ENCODE data around the gene PAGE2B.
"Not testable (repeated sequence)": the region's sequence is repeated elsewhere in the genome, so short reads cannot be mapped to it uniquely, and the experiment has no call there.

Gene PAGE2B

DNA sequence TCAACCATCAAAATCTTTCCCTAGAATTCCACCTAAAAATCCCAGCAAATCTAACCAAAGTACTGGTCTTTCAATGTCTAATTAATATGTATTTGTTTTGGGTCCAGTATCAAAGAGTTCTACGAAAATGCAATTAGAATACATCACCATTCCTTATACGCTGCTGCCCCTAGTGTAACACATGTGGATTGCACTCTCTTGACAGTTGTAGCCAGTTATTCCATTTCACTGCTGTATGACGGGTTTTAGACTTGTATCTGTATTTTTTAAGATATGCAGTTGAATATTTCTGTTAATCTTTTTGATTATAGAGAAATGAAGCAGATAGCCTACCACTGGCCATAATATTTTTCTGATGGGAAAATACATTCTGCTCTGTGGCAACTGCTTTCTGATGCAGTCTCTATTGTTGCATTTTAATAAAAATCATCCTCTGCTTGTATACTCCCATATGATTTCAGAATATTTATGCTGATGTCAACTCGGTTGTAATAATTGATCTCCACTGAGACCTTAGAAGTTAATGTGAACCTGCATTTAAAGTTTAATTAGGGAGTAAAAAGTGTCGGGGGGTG lies 17.1 kb upstream of the PAGE2B start:
- Histone ChIP-seq H3K36me3 (replicated peaks) (no peaks in the 10 kb centered on the region), H3K27ac (peak overlapping the region; percentile 53), H3K4me3 (ENCODE audit: low read depth, low read length) (no peak overlapping the region), H3K27me3 (replicated peaks) (no peaks in the 10 kb centered on the region)
- in situ Hi-C loops (cut with HindIII; ENCODE audit: low pct_ligation_motif_present, low sequenced_read_pairs) = no loop called here
- DNase-seq = peak; percentile 57
- TF ChIP-seq, protein P1, sequence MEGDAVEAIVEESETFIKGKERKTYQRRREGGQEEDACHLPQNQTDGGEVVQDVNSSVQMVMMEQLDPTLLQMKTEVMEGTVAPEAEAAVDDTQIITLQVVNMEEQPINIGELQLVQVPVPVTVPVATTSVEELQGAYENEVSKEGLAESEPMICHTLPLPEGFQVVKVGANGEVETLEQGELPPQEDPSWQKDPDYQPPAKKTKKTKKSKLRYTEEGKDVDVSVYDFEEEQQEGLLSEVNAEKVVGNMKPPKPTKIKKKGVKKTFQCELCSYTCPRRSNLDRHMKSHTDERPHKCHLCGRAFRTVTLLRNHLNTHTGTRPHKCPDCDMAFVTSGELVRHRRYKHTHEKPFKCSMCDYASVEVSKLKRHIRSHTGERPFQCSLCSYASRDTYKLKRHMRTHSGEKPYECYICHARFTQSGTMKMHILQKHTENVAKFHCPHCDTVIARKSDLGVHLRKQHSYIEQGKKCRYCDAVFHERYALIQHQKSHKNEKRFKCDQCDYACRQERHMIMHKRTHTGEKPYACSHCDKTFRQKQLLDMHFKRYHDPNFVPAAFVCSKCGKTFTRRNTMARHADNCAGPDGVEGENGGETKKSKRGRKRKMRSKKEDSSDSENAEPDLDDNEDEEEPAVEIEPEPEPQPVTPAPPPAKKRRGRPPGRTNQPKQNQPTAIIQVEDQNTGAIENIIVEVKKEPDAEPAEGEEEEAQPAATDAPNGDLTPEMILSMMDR (IDR thresholded peaks at IDR 0.05; ENCODE audit: low read depth, low read length, missing control alignments) = peak; percentile 63

DNA sequence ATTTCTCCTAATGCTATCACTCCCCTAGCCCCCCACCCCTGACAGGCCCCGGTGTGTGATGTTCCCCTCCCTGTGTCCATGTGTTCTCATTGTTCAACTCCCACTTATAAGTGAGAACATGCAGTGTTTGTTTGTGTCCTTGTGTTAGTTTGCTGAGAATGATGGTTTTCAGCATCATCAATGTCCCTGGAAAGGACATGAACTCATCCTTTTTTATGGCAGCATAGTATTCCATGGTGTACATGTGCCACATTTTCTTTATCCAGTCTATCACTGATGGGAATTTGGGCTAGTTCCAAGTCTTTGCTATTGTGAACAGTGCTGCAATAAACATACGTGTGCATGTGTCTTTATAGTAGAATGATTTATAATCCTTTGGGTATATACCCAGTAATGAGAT lies 7.7 kb upstream of the PAGE2B start:
- H3K27me3 ChIP-seq (replicated peaks); DNase-seq; H3K36me3 ChIP-seq (replicated peaks); H3K4me3 ChIP-seq (ENCODE audit: low read depth, low read length); in situ Hi-C loops (cut with HindIII; ENCODE audit: low pct_ligation_motif_present, low sequenced_read_pairs); H3K27ac ChIP-seq: not testable (repeated sequence)

GRCh38 chrX:55072286-55072685 lies 2.5 kb upstream of the PAGE2B start:
- Histone ChIP-seq H3K36me3 (replicated peaks) (no peaks in the 10 kb centered on the region), H3K4me3 (ENCODE audit: low read depth, low read length) (no peak overlapping the region), H3K27me3 (replicated peaks) (no peaks in the 10 kb centered on the region), H3K27ac (no peak overlapping the region)
- in situ Hi-C loops (cut with HindIII; ENCODE audit: low pct_ligation_motif_present, low sequenced_read_pairs) = no loop called here
- DNase-seq = no peak
- TF ChIP-seq, protein P1 (IDR thresholded peaks at IDR 0.05; ENCODE audit: low read depth, low read length, missing control alignments) = no peak

DNA sequence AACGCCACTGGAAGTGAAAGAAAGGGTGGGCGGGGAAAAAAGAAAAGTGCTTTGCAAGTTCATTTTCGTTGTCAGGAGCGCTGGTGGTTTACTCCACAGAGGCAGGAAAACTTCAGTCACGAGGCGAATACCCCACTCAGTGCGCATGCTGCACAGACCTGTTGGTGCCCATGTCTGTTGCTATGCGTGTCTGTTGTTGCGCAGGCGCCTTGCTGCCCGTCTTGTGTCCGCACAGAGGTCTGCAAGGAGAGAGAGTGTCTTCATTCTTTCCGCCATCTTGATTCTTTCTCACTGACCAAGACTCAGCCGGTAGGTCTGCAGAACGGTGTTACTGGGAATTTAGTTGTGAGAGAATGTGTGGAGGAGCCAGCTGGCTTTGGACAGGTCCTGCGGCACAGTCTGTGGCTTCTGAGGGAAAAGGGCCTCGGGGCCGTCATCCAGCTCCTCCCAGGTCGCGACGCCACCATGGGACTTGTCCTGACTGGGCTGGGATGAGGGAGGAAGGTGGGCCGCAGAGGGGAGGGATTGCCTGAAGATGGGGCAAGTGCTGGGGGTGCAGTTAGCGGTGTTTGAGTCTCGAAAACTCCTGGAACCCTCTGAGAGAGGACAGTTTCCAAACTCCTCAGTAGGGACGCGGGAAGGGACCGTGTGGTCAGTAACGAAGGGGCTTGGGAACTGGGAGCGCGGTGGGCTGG lies 14.1 kb downstream of the PAGE2B start, which contains the start of gene PAGE2:
PAGE2 (plus strand) TSS at position 224 of the 695 bp plus-strand sequence. CDS start 1,003 bp downstream, outside the sequence.
- no peak for DNase-seq
- H3K27ac ChIP-seq = no peak within 1 kb of the TSS
- no peaks in the 10 kb centered on the region for H3K36me3 ChIP-seq (replicated peaks)
- TF ChIP-seq, protein P1 (IDR thresholded peaks at IDR 0.05; ENCODE audit: low read depth, low read length, missing control alignments) = no peak
- H3K27me3 ChIP-seq (replicated peaks) = no peaks in the 10 kb centered on the region
- no peak within 1 kb of the TSS for H3K4me3 ChIP-seq (ENCODE audit: low read depth, low read length)
- in situ Hi-C loops (cut with HindIII; ENCODE audit: low pct_ligation_motif_present, low sequenced_read_pairs) = no loop called here

DNA sequence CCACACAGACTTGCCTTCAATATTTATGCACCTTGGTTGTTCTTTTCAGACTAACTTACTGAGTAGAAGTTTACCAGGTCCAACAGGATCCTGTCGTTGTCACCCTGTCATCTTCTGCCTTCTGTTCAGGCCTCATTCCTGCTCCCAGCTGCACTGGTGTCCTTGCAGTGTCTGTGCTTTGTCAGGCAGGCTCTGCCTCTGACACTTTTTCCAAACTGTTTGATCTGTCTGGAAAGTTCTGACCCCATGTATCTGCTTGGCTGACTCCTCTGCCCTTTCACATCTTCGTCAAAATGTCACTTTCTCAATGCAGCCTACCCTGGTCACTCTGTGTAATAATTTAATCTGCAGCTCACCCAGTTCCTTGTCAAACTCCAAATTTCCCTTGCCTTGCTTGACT lies 23.9 kb downstream of the PAGE2B start:
- in situ Hi-C loops (cut with HindIII; ENCODE audit: low pct_ligation_motif_present, low sequenced_read_pairs) = no loop called here

GRCh38 chrX:55099162-55099561 lies 24.3 kb downstream of the PAGE2B start:
- no peak overlapping the region for H3K4me3 ChIP-seq (ENCODE audit: low read depth, low read length)
- DNase-seq = no peak

More for the DNA sequence above, 23.9 kb downstream of the PAGE2B start:
- Histone ChIP-seq H3K36me3 (replicated peaks) (no peaks in the 10 kb centered on the region), H3K27ac (no peak overlapping the region), H3K4me3 (ENCODE audit: low read depth, low read length) (no peak overlapping the region), H3K27me3 (replicated peaks) (no peaks in the 10 kb centered on the region)
- no peak for DNase-seq
- TF ChIP-seq, protein P1 (IDR thresholded peaks at IDR 0.05; ENCODE audit: low read depth, low read length, missing control alignments) = no peak

More at GRCh38 chrX:55099162-55099561, 24.3 kb downstream of the PAGE2B start:
- Histone ChIP-seq H3K27me3 (replicated peaks) (no peaks in the 10 kb centered on the region), H3K27ac (no peak overlapping the region), H3K36me3 (replicated peaks) (no peaks in the 10 kb centered on the region)
- TF ChIP-seq, protein P1 (IDR thresholded peaks at IDR 0.05; ENCODE audit: low read depth, low read length, missing control alignments) = no peak
- in situ Hi-C loops (cut with HindIII; ENCODE audit: low pct_ligation_motif_present, low sequenced_read_pairs) = no loop called here
